K562 (cell line): ENCODE results near the gene FAM174C. TPM values are rescaled to one million over a fixed set of nuclear protein-coding genes. Genes with fewer than 3 reads are reported as not detected.
A peak's percentile ranks its signal among the peaks of the same experiment; 100 is the strongest.

Experiments
- ATF2 ChIP-seq: sonication (generic); formaldehyde crosslinking; IDR thresholded peaks from 2 replicates; pipeline ENCODE4 v1.8.1; 2022; ENCODE audit warnings: missing genetic modification reagents
- C11orf30 ChIP-seq: fragments of 450-650 bp; IDR thresholded peaks from 2 replicates; pipeline ENCODE4 v1.6.1; 2016; ENCODE audit warnings: low read depth, mild to moderate bottlenecking
- CXXC5 ChIP-seq: fragments of 250-450 bp; sonication (Bioruptor Pico); IDR thresholded peaks from 2 replicates; pipeline ENCODE4 v1.8.0; 2022; ENCODE audit warnings: inconsistent platforms, mild to moderate bottlenecking, moderate library complexity
- ERF ChIP-seq: fragments of 450-650 bp; formaldehyde crosslinking; IDR thresholded peaks from 2 replicates; pipeline ENCODE4 v1.4.0; 2020; ENCODE audit warnings: mild to moderate bottlenecking, mixed read lengths
- ETS1 ChIP-seq: conservative IDR thresholded peaks from 2 replicates; pipeline ENCODE4 v1.6.1; 2011; ENCODE audit warnings: low read depth, mild to moderate bottlenecking, low read length; ENCODE audit not compliant: control insufficient read depth
- FOS ChIP-seq: IDR thresholded peaks from 3 replicates; pipeline ENCODE4 v1.6.1; 2011; ENCODE audit not compliant: insufficient read length; ENCODE audit errors: extremely low read depth
- HES1 ChIP-seq: fragments of 450-650 bp; IDR thresholded peaks from 2 replicates; pipeline ENCODE4 v1.6.1; 2016; ENCODE audit warnings: low read depth, mild to moderate bottlenecking, moderate library complexity
- HMGN3 ChIP-seq: IDR thresholded peaks from 2 replicates; pipeline ENCODE4 v1.6.1; 2011; ENCODE audit warnings: borderline replicate concordance, low read depth, mild to moderate bottlenecking, mixed read lengths, low read length; ENCODE audit not compliant: insufficient read length; ENCODE audit errors: extremely low read depth
- MITF ChIP-seq: IDR thresholded peaks from 2 replicates; pipeline ENCODE4 v1.6.1; 2014; ENCODE audit warnings: antibody characterized with exemption
- NCOA4 ChIP-seq: fragments of 450-650 bp; IDR thresholded peaks from 2 replicates; pipeline ENCODE4 v1.6.1; 2018; ENCODE audit warnings: mild to moderate bottlenecking; ENCODE audit not compliant: partially characterized antibody
- NELFE ChIP-seq: IDR thresholded peaks from 2 replicates; pipeline ENCODE4 v1.6.1; 2011; ENCODE audit warnings: mild to moderate bottlenecking; ENCODE audit not compliant: insufficient read depth, insufficient read length
- NFE2L1 ChIP-seq: fragments of 450-650 bp; IDR thresholded peaks from 2 replicates; pipeline ENCODE4 v1.6.1; 2016; ENCODE audit warnings: missing genetic modification characterization, low read depth, mild to moderate bottlenecking, missing compliant biosample characterization, moderate library complexity, borderline replicate concordance
- NFYB ChIP-seq: IDR thresholded peaks from 2 replicates; pipeline ENCODE4 v1.6.1; 2011; ENCODE audit warnings: mild to moderate bottlenecking, moderate library complexity; ENCODE audit not compliant: insufficient read length; ENCODE audit errors: extremely low read depth
- PPARD ChIP-seq: fragments of 250-450 bp; sonication (Bioruptor Pico); IDR thresholded peaks from 2 replicates; pipeline ENCODE4 v1.8.0; 2022; ENCODE audit warnings: inconsistent platforms, mild to moderate bottlenecking, moderate library complexity
- RFX1 ChIP-seq: fragments of 450-650 bp; IDR thresholded peaks from 2 replicates; pipeline ENCODE4 v1.6.1; 2016; ENCODE audit warnings: mild to moderate bottlenecking, moderate library complexity
- TBP ChIP-seq: optimal IDR thresholded peaks from 2 replicates; pipeline ENCODE3; 2011; ENCODE audit warnings: low read depth, low read length, improper control_type of control experiment
- YY1 ChIP-seq, 3 experiments: IDR thresholded peaks; 2 replicates each; pipeline ENCODE4 v1.6.1; 2011; ENCODE audit warnings: low read length in 2 of 3, mild to moderate bottlenecking in 2 of 3, moderate library complexity in 2 of 3, borderline replicate concordance in 1 of 3, control low read depth in 1 of 3, low read depth in 1 of 3; ENCODE audit not compliant: insufficient read depth in 3 of 3, insufficient replicate concordance in 2 of 3, control insufficient read depth in 1 of 3, insufficient read length in 1 of 3; ENCODE audit errors: extremely low read depth in 1 of 3
- ZBTB7A ChIP-seq: IDR thresholded peaks from 2 replicates; pipeline ENCODE4 v1.6.1; 2011; ENCODE audit warnings: low read depth, mild to moderate bottlenecking, low read length, moderate library complexity, borderline replicate concordance; ENCODE audit not compliant: control insufficient read depth
- ZEB2 ChIP-seq: fragments of 450-650 bp; IDR thresholded peaks from 2 replicates; pipeline ENCODE4 v1.6.1; 2016
- ZNF324 ChIP-seq: fragments of 250-450 bp; sonication (Bioruptor Pico); IDR thresholded peaks from 2 replicates; pipeline ENCODE4 v1.4.0; 2020; ENCODE audit warnings: mild to moderate bottlenecking
- ZNF431 ChIP-seq: sonication (generic); formaldehyde crosslinking; IDR thresholded peaks from 2 replicates; pipeline ENCODE4 v1.8.0; 2022; ENCODE audit warnings: mild to moderate bottlenecking, missing genetic modification reagents
- ZNF668 ChIP-seq: fragments of 250-450 bp; sonication (Bioruptor Pico); IDR thresholded peaks from 2 replicates; pipeline ENCODE4 v1.8.0; 2022; ENCODE audit warnings: mild to moderate bottlenecking, inconsistent platforms
- polyA plus RNA-seq, 8 experiments: library from polyadenylated mRNA; depleted of rRNA in 4 of 8; stranded (reverse) in 5 of 8; unstranded in 3 of 8; fragments of >200 nt; fragmentation: Nextera tagmentation in 2 of 8; fragmentation: Illumina TruSeq in 1 of 8; extraction: Ambion mirVana in 2 of 8; extraction: Trizol in 1 of 8; gene quantifications; 2 replicates each; pipeline versions ENCODE4 v1.2.1 to v1.2.3, GENCODE V29; 2011 to 2014; ENCODE audit warnings: inconsistent platforms in 1 of 8, missing spikeins in 1 of 8
- total RNA-seq, 7 experiments: library from RNA; depleted of rRNA in 6 of 7; stranded (reverse); fragments of >200 nt in 6 of 7; fragmentation: Illumina TruSeq in 2 of 7; extraction: Trizol in 2 of 7; gene quantifications; 2 replicates each; pipeline versions ENCODE4 v1.2.1 to v1.2.3, GENCODE V29; 2011 to 2021; ENCODE audit warnings: low replicate concordance in 1 of 7

FAM174C gene
- total and polyA plus RNA-seq, 9 of the 15 experiments (the other 6 are each of a cell fraction or from before 2014, with no cell fraction given) = 0.66 to 89.6 (median 20.3) TPM

GRCh38 chr19:1264801-1265614, 10.3 kb upstream of the FAM174C start (continued):
- TF ChIP-seq ZNF668 (CRISPR knock-in tag) (no peak), FOS (peak; percentile 64), MITF (no peak), CXXC5 (CRISPR knock-in tag) (0 out of 2 replicates have a peak, but pooled peaks have one; percentile 18), PPARD (no peak), ZEB2 (peak; percentile 38; the same call in 1 of the 2 replicates), ETS1 (no peak), HMGN3 (peak; percentile 14), HES1 (no peak), ZNF324 (no peak), YY1 (IDR thresholded peaks at IDR 0.05; ENCODE audit: borderline replicate concordance in 1 of 3, control insufficient read depth in 1 of 3, extremely low read depth in 1 of 3, insufficient read depth in 3 of 3, insufficient read length in 1 of 3, insufficient replicate concordance in 2 of 3, low read depth in 1 of 3, low read length in 2 of 3) (no peak), ZNF431 (no peak), ATF2 (CRISPR knock-in tag) (peak; percentile 64; the same call in 1 of the 2 replicates), NFE2L1 (tag) (no peak), NCOA4 (no peak), ZBTB7A (peak; percentile 41; the same call in 1 of the 2 replicates), TBP (no peak), RFX1 (peak; percentile 87), NELFE (no peak), ERF (CRISPR knock-in tag) (no peak), C11orf30 (no peak), NFYB (no peak)
